Kidney glomerular epithelial cell (primary cell): Measurements from ENCODE around the gene INPP1.
"Not testable (repeated sequence)": the region's sequence is repeated elsewhere in the genome, so short reads cannot be mapped to it uniquely, and the experiment has no call there.

Experiments
- DNase-seq: peaks from one replicate; lab custom pipeline; 2025; lab: John Stamatoyannopoulos, UW

The INPP1 gene

GRCh38 chr2:190333928-190334327, 9.5 kb upstream of the INPP1 start:
- DNase-seq, result no peak

GRCh38 chr2:190334479-190335224, 8.7 kb upstream of the INPP1 start:
- no peak for DNase-seq

- DNase-seq, result peak; percentile 18
Observed at GRCh38 chr2:190335225-190335559, 8.2 kb upstream of the INPP1 start.

GRCh38 chr2:190335584-190335983, 7.8 kb upstream of the INPP1 start:
- DNase-seq, result not testable (repeated sequence)

- DNase-seq, result no peak
Observed at GRCh38 chr2:190336420-190336819, 7.0 kb upstream of the INPP1 start.

- DNase-seq, result no peak
Observed at GRCh38 chr2:190338453-190338852, 4.9 kb upstream of the INPP1 start.

- DNase-seq, result no peak
Observed at GRCh38 chr2:190339394-190339793, 4.0 kb upstream of the INPP1 start.

- DNase-seq, result no peak
Observed at GRCh38 chr2:190340369-190340768, 3.0 kb upstream of the INPP1 start.

GRCh38 chr2:190342611-190343010, 778 bp upstream of the INPP1 start:
- DNase-seq, result no peak

- peak; percentile 41 for DNase-seq
Observed at GRCh38 chr2:190343089-190343535, 277 bp upstream of the INPP1 start.

- peak; percentile 38 for DNase-seq
Observed at GRCh38 chr2:190344276-190344827, 963 bp downstream of the INPP1 start.

GRCh38 chr2:190350371-190350770, 7.0 kb downstream of the INPP1 start:
- DNase-seq, result no peak

GRCh38 chr2:190351955-190352354, 8.6 kb downstream of the INPP1 start:
- DNase-seq, result no peak

GRCh38 chr2:190352668-190353536, 9.5 kb downstream of the INPP1 start:
- DNase-seq, result peak; percentile 12

- DNase-seq, result no peak
Observed at GRCh38 chr2:190353537-190353899, 10.1 kb downstream of the INPP1 start.

- DNase-seq, result no peak
Observed at GRCh38 chr2:190354003-190354690, 10.8 kb downstream of the INPP1 start.

- no peak for DNase-seq
Observed at GRCh38 chr2:190355968-190356644, 12.7 kb downstream of the INPP1 start.

- DNase-seq, result no peak
Observed at GRCh38 chr2:190357600-190357999, 14.2 kb downstream of the INPP1 start.

GRCh38 chr2:190358655-190359448, 15.5 kb downstream of the INPP1 start:
- DNase-seq, result not testable (repeated sequence)

GRCh38 chr2:190360561-190360960, 17.2 kb downstream of the INPP1 start:
- DNase-seq, result no peak

- DNase-seq, result no peak
Observed at GRCh38 chr2:190360965-190361364, 17.6 kb downstream of the INPP1 start.
